Testis (tissue), 3 donors: ENCODE results near the gene RAB34. TPM values are rescaled to one million over a fixed set of nuclear protein-coding genes. Genes with fewer than 3 reads are reported as not detected.
A peak's percentile ranks its signal among the peaks of the same experiment; 100 is the strongest.

ENCODE experiments used
- DNase-seq: peaks from one replicate; pipeline ENCODE4 v3.0.0-alpha.2; 2019
- H3K27ac ChIP-seq, 2 donors: fragments of 200-600 bp; sonication (generic); one replicate each; pipeline ENCODE4 v1.5.1; 2019
- H3K27me3 ChIP-seq: fragments of 200-600 bp; sonication (generic); one replicate; pipeline ENCODE4 v1.5.1; 2019
- H3K36me3 ChIP-seq: fragments of 200-600 bp; sonication (generic); one replicate; pipeline ENCODE4 v1.5.1; 2017; ENCODE audit warnings: low read depth; ENCODE audit errors: missing control alignments
- H3K4me1 ChIP-seq: fragments of 200-600 bp; sonication (generic); one replicate; pipeline ENCODE4 v1.5.1; 2019
- H3K4me3 ChIP-seq, 2 donors: fragments of 200-600 bp; sonication (generic); one replicate each; pipeline ENCODE4 v1.5.1; 2017 to 2019
- H3K9me3 ChIP-seq: fragments of 200-600 bp; sonication (generic); one replicate; pipeline ENCODE4 v1.5.1; 2017
- POLR2A ChIP-seq: fragments of 450-650 bp; IDR thresholded peaks from one replicate; pipeline ENCODE4 v1.6.1; 2017; ENCODE audit warnings: antibody characterized with exemption, mild to moderate bottlenecking, moderate library complexity
- WGBS, 2 donors: methylation state at CpG; one replicate each; pipeline ENCODE4 v1.1.5; 2018; 5-methylcytosine and 5-hydroxymethylcytosine counted together
- intact Hi-C: fragments of 100-400 bp; cut with DNase I; formaldehyde crosslinking; loops from one replicate; pipeline ENCODE4 v1.15.1; 2023; ENCODE audit warnings: low total_unique reads
- polyA plus RNA-seq: library from polyadenylated mRNA; stranded (reverse); fragments of 350-450 nt; fragmentation: Illumina TruSeq; extraction: RNeasy Lipid Tissue Mini Kit (QIAGEN cat#74804); gene quantifications from one replicate; pipeline ENCODE4 v1.2.3, GENCODE V29; 2014; ENCODE audit warnings: low read depth, low replicate concordance; ENCODE audit not compliant: insufficient read depth
- total RNA-seq, 2 donors: library from RNA; depleted of rRNA; stranded (reverse); fragments of >200 nt; gene quantifications; one replicate each; pipeline ENCODE4 v1.2.3, GENCODE V29; 2016
- TF ChIP-seq, protein P1 (sequence below), 3 experiments: fragments of 450-650 bp in 2 of 3; fragments of 200-600 bp in 1 of 3; sonication (generic) in 1 of 3; IDR thresholded peaks; one replicate each; pipeline ENCODE4 v1.5.1; 2016 to 2019; ENCODE audit warnings: antibody characterized with exemption in 3 of 3, mild to moderate bottlenecking in 2 of 3, moderate library complexity in 1 of 3

The RAB34 gene
- total and polyA plus RNA-seq, 3 donors from 2014 or later, result 30.4 to 47.3 (median 42.1) TPM

DNA sequence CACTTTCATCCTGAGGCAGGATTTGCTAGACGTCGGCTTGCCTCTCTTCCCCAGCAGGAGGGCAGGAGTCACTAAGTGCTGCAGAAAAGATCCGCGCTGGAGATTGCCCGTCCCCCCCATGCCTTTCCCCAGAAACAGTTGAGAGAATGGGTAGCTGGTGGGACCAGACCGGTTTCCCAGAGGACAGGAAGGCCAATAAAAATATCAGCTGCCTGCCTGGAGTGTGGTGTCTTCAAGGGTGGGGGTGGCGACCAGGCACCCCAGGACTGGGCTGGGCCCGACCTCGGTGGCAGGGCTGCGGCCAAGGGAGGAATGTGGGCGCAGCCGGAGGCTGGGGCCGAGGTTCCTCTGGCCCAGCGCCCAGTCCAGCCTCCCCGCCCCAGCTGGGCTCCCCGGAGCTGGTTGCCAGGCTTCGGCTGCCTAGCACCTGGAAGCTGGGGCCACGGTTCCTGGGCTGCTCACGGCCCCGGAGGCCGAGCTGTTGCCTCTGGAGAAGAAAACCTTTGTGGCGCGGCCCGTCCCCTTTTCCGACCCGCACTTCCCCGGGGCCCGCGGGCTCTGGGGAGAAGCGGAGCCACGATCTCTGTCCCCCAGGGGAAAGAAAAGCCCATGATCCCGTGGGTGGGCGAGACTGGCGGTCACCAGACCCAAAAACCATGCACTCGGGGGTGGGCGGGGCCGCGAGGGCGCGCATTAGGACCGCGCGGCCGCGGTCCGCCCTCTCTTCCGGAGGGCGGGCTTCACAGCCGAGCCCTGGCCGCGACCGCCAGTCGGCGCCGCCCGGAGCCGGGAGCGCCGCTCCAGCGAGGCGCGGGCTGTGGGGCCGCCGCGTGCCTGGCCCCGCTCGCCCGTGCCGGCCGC is 25.8 kb upstream of the RAB34 start, which contains the start of gene TRAF4:
TSS of gene TRAF4 (plus strand) at position 769 of the 861 bp plus-strand sequence. CDS start 102 bp downstream, outside the sequence.
- peaks cover 28% of the 10 kb centered on the region for H3K4me1 ChIP-seq
- TF ChIP-seq POLR2A, result peak; percentile 68
- TF ChIP-seq, protein P1, sequence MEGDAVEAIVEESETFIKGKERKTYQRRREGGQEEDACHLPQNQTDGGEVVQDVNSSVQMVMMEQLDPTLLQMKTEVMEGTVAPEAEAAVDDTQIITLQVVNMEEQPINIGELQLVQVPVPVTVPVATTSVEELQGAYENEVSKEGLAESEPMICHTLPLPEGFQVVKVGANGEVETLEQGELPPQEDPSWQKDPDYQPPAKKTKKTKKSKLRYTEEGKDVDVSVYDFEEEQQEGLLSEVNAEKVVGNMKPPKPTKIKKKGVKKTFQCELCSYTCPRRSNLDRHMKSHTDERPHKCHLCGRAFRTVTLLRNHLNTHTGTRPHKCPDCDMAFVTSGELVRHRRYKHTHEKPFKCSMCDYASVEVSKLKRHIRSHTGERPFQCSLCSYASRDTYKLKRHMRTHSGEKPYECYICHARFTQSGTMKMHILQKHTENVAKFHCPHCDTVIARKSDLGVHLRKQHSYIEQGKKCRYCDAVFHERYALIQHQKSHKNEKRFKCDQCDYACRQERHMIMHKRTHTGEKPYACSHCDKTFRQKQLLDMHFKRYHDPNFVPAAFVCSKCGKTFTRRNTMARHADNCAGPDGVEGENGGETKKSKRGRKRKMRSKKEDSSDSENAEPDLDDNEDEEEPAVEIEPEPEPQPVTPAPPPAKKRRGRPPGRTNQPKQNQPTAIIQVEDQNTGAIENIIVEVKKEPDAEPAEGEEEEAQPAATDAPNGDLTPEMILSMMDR (IDR thresholded peaks at IDR 0.05), result peak in 2 of 3 experiments; percentile 4 to 60
- peak within 1 kb of the TSS; percentile 76 to 79 for H3K4me3 ChIP-seq
- peak; percentile 84 for DNase-seq
- no peaks in the 10 kb centered on the region for H3K36me3 ChIP-seq
- 0 to 1% methylated on average over 2 to 60 of the region's 70 CpGs for WGBS, 2 donors
- intact Hi-C loops, result no loop called here
- H3K9me3 ChIP-seq, result no peaks in the 10 kb centered on the region
- peak within 1 kb of the TSS; percentile 89 to 97 for H3K27ac ChIP-seq
- H3K27me3 ChIP-seq, result no peaks in the 10 kb centered on the region

DNA sequence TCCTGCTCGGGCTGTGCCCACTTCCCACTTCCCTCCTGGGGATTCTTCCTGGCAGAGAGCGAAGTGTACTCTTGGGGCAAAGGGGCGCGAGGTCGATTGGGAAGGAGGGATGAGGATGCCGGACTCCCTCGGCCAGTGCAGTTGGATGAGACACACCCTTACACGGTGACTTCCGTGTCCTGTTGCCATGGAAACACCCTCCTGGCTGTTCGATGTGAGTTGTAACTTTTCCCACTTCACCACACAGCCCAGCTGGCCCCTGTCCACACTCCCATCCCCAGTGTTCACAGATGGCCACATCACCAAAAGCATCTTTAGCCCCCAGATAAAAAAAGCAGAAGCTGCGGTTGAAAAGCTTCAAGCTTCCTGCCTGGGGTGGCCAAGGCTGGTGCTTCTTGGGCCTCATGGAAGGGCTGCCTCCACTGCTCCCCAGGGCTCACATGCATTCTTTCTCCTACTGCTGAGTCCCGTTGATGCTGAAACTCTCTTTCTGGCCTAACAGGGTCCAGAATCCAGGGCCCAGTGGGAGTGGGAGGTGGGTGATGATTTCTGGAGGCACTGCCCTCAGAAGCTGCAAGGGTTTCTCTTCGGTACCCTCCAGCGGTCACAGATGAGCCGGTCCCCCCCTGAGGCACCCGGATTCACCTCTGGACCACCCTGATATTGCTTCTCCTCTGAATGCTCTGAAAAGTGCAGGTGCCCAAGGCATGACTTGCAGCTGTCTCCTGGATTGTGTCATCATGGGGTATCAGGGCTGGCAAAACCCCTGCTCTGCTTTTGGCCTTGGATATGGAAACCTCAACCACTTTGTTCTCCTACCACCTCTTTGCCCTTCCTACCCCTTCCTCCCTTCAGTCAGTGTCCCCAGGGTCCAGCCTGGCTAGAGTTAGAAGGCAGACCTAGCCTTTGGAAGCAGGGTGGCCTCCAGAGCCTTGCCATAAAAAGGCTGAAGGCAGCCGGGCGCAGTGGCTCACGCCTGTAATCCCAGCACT is 24.0 kb upstream of the RAB34 start:
- WGBS, 2 donors, result 76 to 79% methylated on average over 17 to 19 of the region's 19 CpGs
- Histone ChIP-seq H3K4me1 (peaks cover 20% of the 10 kb centered on the region), H3K4me3 (no peak overlapping the region), H3K9me3 (no peaks in the 10 kb centered on the region), H3K27ac (no peak overlapping the region), H3K27me3 (no peaks in the 10 kb centered on the region), H3K36me3 (no peaks in the 10 kb centered on the region)
- no peak for DNase-seq
- intact Hi-C loops, result no loop called here
- no peak for TF ChIP-seq POLR2A
- TF ChIP-seq, protein P1 (IDR thresholded peaks at IDR 0.05), result no peak

DNA sequence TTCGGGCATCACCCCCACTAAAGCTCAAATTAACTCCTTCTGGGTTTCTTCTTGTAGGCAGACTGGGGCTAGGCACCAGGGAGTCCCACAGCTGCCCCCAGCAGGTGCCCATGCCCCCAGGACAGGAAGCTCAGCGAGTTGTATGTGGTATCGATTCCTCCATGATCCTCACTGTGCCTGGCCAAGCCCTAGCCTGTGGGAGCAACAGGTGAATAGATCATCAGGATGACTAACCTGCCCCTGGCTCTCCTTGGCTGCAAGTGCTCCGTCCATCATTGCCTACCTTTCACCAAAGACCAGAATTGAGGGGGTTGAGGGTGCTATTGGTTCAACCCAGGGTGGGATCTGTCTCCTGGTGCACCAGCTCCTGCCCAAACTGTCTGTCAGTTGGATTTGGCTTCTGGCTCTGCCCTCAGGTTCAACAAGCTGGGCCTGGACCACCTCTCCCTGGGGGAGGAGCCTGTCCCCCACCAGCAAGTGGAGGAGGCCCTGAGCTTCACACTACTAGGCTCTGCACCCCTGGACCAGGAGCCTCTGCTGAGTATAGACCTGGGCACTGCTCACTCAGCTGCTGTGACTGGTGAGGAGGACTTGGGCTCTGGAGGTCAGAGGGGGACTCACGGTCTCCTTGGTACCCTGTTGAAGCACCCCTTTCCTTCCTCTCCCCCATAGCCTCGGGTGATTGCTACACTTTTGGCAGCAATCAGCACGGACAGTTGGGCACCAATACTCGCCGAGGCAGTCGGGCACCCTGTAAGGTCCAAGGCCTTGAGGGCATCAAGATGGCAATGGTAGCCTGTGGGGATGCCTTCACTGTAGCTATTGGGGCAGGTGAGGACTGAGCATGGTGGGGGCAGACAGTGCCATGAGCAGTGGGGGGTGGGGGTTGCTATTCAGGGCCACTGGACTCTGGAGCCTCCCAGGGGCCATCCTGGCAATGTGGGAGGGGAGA is 23.0 kb upstream of the RAB34 start:
- no peaks in the 10 kb centered on the region for H3K9me3 ChIP-seq
- H3K4me3 ChIP-seq, result no peak overlapping the region
- no peak for TF ChIP-seq POLR2A
- TF ChIP-seq, protein P1 (IDR thresholded peaks at IDR 0.05), result no peak
- H3K36me3 ChIP-seq, result no peaks in the 10 kb centered on the region
- intact Hi-C loops, result no loop called here
- peaks cover 11% of the 10 kb centered on the region for H3K4me1 ChIP-seq
- 88 to 91% methylated on average over 7 to 10 of the region's 10 CpGs for WGBS, 2 donors
- H3K27me3 ChIP-seq, result no peaks in the 10 kb centered on the region
- H3K27ac ChIP-seq, result no peak overlapping the region
- DNase-seq, result no peak

DNA sequence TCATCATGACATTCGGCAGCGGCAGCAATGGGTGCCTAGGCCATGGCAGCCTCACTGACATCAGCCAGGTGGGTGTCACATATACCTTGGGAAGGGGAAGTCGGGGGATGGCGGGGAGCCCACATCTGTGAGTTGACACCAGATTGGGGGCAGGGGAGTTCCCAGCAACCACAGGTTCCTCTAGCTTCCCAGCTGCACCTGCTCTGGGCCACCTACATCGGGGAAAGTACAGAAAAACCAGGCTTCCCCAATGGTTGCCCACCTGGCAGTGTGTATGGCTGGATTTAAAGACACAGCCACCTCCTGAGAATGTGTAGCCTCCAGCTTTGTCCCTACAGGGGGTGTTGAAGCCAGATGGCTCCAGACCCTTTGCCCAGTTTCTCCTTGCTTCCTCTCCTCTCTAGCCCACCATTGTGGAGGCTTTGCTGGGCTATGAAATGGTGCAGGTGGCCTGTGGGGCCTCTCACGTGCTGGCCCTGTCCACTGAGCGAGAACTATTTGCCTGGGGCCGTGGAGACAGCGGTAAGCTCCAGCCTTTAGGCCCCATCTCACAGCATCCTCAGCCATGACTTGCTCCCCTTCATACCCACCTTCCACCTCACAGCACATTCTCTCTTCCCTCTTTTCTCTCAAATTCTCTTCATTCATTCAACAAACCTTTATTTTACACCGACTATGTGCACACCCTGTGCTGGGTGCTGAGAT is 21.2 kb upstream of the RAB34 start:
- H3K27me3 ChIP-seq, result no peaks in the 10 kb centered on the region
- intact Hi-C loops, result no loop called here
- no peak for DNase-seq
- WGBS, 2 donors, result 87 to 95% methylated on average over 9 to 10 of the region's 10 CpGs
- H3K9me3 ChIP-seq, result no peaks in the 10 kb centered on the region
- H3K4me3 ChIP-seq, result no peak overlapping the region
- no peak for TF ChIP-seq POLR2A
- TF ChIP-seq, protein P1 (IDR thresholded peaks at IDR 0.05), result no peak
- no peaks in the 10 kb centered on the region for H3K36me3 ChIP-seq
- no peak overlapping the region for H3K27ac ChIP-seq
- no peaks in the 10 kb centered on the region for H3K4me1 ChIP-seq
